Caki2 (cell line): ENCODE results near the gene ESF1. TPM values are rescaled to one million over a fixed set of nuclear protein-coding genes. Genes with fewer than 3 reads are reported as not detected.
A peak's percentile ranks its signal among the peaks of the same experiment; 100 is the strongest.

Source experiments
- DNase-seq: peaks from one replicate; pipeline ENCODE4 v3.0.0-alpha.2; 2015; ENCODE audit warnings: low read depth
- in situ Hi-C: cut with HindIII; loops from 2 replicates; pipeline ENCODE4 v1.10.0; 2016; ENCODE audit warnings: low sequenced_read_pairs, low pct_unique_long_range_greater_than_20kb, mixed read lengths
- total RNA-seq: library from RNA; depleted of rRNA; stranded (reverse); fragments of >200 nt; shearing (Covaris generic); gene quantifications from 2 replicates; pipeline ENCODE4 v1.2.3, GENCODE V29; 2014; ENCODE audit warnings: low replicate concordance

Gene ESF1
- total RNA-seq, 1 experiment from 2014 or later: 8.9 TPM

GRCh38 chr20:13692802-13693736, 91.7 kb downstream of the ESF1 start:
- in situ Hi-C loops: no loop called here
- DNase-seq: no peak

GRCh38 chr20:13690943-13691342, 93.8 kb downstream of the ESF1 start:
- DNase-seq: no peak
- in situ Hi-C loops: no loop called here

GRCh38 chr20:13687815-13688214, 96.9 kb downstream of the ESF1 start:
- no peak for DNase-seq
- in situ Hi-C loops: no loop called here

GRCh38 chr20:13685623-13686022, 99.1 kb downstream of the ESF1 start:
- in situ Hi-C loops: no loop called here
- DNase-seq: no peak

- no peak for DNase-seq
- in situ Hi-C loops: no loop called here
Observed at GRCh38 chr20:13684566-13685222, 100.0 kb downstream of the ESF1 start.

GRCh38 chr20:13683833-13684232, 100.9 kb downstream of the ESF1 start:
- in situ Hi-C loops: no loop called here
- no peak for DNase-seq

- DNase-seq: peak; percentile 34
- in situ Hi-C loops: no loop called here
Observed at GRCh38 chr20:13681248-13682125, 103.2 kb downstream of the ESF1 start.

GRCh38 chr20:13678944-13679343, 105.8 kb downstream of the ESF1 start:
- in situ Hi-C loops: no loop called here
- no peak for DNase-seq

GRCh38 chr20:13677241-13677640, 107.5 kb downstream of the ESF1 start:
- in situ Hi-C loops: no loop called here
- DNase-seq: no peak

GRCh38 chr20:13676682-13677081, 108.0 kb downstream of the ESF1 start:
- DNase-seq: no peak
- in situ Hi-C loops: no loop called here

- no peak for DNase-seq
- in situ Hi-C loops: no loop called here
Observed at GRCh38 chr20:13672690-13673089, 112.0 kb downstream of the ESF1 start.

GRCh38 chr20:13671916-13672378, 112.8 kb downstream of the ESF1 start:
- in situ Hi-C loops: no loop called here

GRCh38 chr20:13671512-13671911, 113.2 kb downstream of the ESF1 start:
- DNase-seq: no peak
- in situ Hi-C loops: no loop called here

More at GRCh38 chr20:13671916-13672378, 112.8 kb downstream of the ESF1 start:
- DNase-seq: no peak

- no peak for DNase-seq
- in situ Hi-C loops: no loop called here
Observed at GRCh38 chr20:13670160-13670559, 114.6 kb downstream of the ESF1 start.

- in situ Hi-C loops: no loop called here
- no peak for DNase-seq
Observed at GRCh38 chr20:13665709-13666395, 118.9 kb downstream of the ESF1 start.
